T-helper 2 cell treated with Interferon-gamma antibody and Interleukin-4, amounts not matched to agents 5 μg/mL and 100 μg/mL, for 36 hours (primary cell): ENCODE data around the gene CDC42BPA.

Experiments used
- DNase-seq: peaks from one replicate; pipeline ENCODE4 v3.0.0; 2021; ENCODE audit warnings: low spot score
- H3K27ac Mint-ChIP-seq: one replicate; pipeline ENCODE4 v1.8.0; 2021; ENCODE audit warnings: mild to moderate bottlenecking, mixed read lengths
- H3K27me3 Mint-ChIP-seq: one replicate; pipeline ENCODE4 v1.8.0; 2021; ENCODE audit warnings: low read depth, mixed read lengths
- H3K36me3 Mint-ChIP-seq: one replicate; pipeline ENCODE4 v1.8.0; 2021; ENCODE audit warnings: low read depth, mixed read lengths
- H3K4me1 Mint-ChIP-seq: one replicate; pipeline ENCODE4 v1.8.0; 2021; ENCODE audit warnings: low read depth, mixed read lengths
- H3K4me3 Mint-ChIP-seq: one replicate; pipeline ENCODE4 v1.8.0; 2022; ENCODE audit warnings: mild to moderate bottlenecking, moderate library complexity, mixed read lengths
- H3K9me3 Mint-ChIP-seq: one replicate; pipeline ENCODE4 v1.8.0; 2021; ENCODE audit warnings: mixed read lengths

Gene CDC42BPA

DNA sequence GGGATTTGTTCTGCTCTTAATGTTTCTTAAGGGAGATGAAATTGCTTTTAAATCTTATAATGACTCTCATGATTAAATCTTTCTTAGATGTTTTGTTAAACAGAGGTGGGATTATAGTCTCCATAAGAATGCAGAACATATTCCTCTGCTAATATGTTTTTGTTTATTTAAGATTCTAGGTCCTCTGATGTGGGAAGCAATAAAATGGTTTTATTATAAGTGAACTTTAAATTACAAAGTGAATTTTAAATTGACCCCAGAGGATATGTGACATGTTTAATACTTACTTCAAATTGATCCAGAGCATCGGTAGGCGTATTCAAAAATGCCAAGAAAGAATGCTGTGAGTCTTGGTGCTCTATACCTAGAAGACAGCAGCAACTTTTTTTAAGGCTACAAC lies 248.8 kb downstream of the CDC42BPA start:
- no peak for DNase-seq
- Mint-ChIP-seq H3K27ac (no peak overlapping the region), H3K27me3 (peaks cover 4% of the 10 kb centered on the region), H3K4me3 (no peak overlapping the region), H3K4me1 (no peaks in the 10 kb centered on the region), H3K9me3 (no peaks in the 10 kb centered on the region), H3K36me3 (no peaks in the 10 kb centered on the region)

DNA sequence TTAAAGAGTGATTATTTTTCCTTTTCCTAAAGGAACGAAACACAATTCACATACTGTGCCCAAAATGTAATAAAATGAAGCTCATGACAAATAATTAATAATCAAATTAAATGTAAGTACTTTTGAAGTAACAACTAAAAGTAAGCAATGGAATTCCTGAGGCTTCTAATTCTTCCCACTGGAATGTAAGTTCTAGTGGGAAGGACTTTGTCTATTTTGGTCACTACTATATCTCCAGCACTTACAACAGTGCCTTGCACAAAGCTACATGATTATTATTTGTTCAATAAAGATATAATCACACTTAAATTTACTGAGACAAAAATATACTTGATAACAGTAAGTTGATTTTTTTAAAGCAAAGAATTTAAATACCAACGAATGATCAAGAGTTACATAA lies 249.4 kb downstream of the CDC42BPA start:
- no peaks in the 10 kb centered on the region for H3K9me3 Mint-ChIP-seq
- H3K4me3 Mint-ChIP-seq, result no peak overlapping the region
- H3K27me3 Mint-ChIP-seq, result peaks cover 4% of the 10 kb centered on the region
- H3K36me3 Mint-ChIP-seq, result no peaks in the 10 kb centered on the region
- no peak for DNase-seq
- no peaks in the 10 kb centered on the region for H3K4me1 Mint-ChIP-seq
- no peak overlapping the region for H3K27ac Mint-ChIP-seq

DNA sequence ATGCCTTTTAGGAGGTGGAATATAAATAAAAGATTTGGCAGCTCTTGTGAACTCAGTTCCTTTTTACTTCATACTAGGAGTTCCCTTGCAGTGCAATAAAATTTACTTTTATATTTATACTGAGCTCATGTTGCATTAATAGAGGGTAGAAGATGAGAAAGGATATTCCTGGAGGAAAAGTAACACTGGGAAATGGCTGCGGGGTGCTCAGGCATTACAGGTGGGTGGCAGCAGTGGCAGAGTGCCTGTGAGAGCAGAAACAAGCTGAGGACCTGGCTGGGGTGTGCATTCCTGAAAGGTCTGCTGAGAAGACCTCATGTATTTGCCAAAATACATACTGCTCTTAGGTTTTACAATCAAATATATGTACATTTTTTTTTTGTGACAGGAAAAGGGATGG lies 251.3 kb downstream of the CDC42BPA start:
- H3K27me3 Mint-ChIP-seq, result peaks cover 4% of the 10 kb centered on the region
- no peak overlapping the region for H3K27ac Mint-ChIP-seq

DNA sequence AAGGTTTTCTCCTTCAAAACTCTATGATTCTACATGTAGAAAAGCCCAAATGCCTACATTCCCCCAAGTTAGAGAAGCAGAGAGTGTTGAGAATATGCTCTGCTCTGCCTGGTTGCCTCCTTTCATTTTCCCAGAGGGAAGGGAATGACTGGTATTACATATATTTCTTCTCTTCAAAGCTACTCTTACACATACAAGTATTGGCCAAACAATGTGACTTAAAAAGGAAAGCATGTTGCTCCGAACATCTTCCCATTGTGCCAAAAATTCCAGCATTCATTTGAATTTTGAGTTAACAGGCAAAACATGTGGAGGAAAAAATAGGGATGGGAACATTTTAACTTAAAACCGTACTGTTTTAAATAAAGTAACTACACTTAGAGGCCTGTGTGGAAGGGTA lies 253.0 kb downstream of the CDC42BPA start:
- peaks cover 4% of the 10 kb centered on the region for H3K27me3 Mint-ChIP-seq
- no peak overlapping the region for H3K4me3 Mint-ChIP-seq
- H3K27ac Mint-ChIP-seq, result no peak overlapping the region
- DNase-seq, result no peak
- H3K36me3 Mint-ChIP-seq, result no peaks in the 10 kb centered on the region
- H3K9me3 Mint-ChIP-seq, result no peaks in the 10 kb centered on the region
- H3K4me1 Mint-ChIP-seq, result no peaks in the 10 kb centered on the region

More for the DNA sequence above, 251.3 kb downstream of the CDC42BPA start:
- no peaks in the 10 kb centered on the region for H3K9me3 Mint-ChIP-seq
- no peak for DNase-seq
- no peaks in the 10 kb centered on the region for H3K4me1 Mint-ChIP-seq
- no peaks in the 10 kb centered on the region for H3K36me3 Mint-ChIP-seq
- no peak overlapping the region for H3K4me3 Mint-ChIP-seq

DNA sequence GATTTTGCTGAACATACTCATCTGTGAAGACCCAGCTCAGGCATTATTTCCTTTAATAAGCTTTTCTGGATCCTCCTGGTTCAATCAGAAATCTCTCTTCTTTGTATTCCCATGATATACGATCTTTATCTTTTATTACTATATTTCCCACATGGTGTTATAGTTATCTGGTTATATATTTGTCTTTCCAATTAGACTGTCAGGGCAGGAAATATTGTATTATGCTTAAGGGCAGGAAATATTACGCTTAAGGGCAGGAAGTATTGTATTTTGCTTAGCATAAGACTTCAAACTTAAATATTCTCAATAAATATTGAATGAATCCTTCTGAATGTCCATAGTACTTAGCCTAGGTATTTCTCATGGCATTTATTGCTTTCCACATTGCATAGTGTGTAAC lies 256.0 kb downstream of the CDC42BPA start:
- DNase-seq, result no peak
- H3K4me1 Mint-ChIP-seq, result no peaks in the 10 kb centered on the region
- H3K27ac Mint-ChIP-seq, result no peak overlapping the region
- no peaks in the 10 kb centered on the region for H3K36me3 Mint-ChIP-seq
- H3K4me3 Mint-ChIP-seq, result no peak overlapping the region
- H3K27me3 Mint-ChIP-seq, result peaks cover 3% of the 10 kb centered on the region
- H3K9me3 Mint-ChIP-seq, result no peaks in the 10 kb centered on the region

DNA sequence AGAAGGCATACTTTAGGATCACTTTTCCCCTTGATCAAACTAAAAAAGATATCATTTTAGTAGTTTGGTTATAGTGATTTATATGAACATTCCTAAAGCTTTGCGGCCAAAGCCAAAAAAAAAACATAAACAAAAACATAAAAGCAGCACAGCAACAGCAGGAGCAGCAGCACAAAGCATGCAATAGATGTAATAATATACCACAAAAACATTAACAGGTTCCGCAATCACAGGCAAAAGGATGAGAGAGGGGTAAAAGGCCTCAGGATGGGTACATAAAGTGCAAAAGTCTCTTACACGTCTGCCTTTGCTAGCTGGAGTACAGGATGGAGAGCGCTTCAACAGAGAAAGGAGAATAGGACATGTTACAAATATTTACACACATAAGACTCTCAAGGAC lies 259.2 kb downstream of the CDC42BPA start:
- Mint-ChIP-seq H3K36me3 (no peaks in the 10 kb centered on the region), H3K4me3 (no peak overlapping the region), H3K4me1 (no peaks in the 10 kb centered on the region), H3K9me3 (no peaks in the 10 kb centered on the region), H3K27me3 (peaks cover 3% of the 10 kb centered on the region), H3K27ac (no peak overlapping the region)
- DNase-seq, result no peak

DNA sequence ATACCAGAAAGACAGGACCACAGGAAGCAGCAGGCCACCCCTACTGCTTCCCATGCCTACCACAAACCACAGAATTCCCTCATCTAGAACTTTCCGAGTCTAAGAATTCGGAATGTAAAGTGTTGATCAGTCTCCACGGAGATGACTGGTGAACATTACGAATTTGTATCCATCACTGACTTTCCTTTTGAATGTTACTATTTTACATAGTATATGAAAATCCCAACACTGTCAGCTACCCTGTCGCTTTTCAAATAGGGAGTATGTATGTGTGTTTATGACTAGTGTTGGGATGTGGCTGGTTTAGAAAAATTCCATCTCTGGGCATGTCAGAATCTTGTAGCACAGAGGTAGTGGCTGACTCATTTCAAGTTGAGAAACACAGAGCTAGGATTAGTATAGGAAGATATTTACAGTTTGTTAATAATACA lies 260.0 kb downstream of the CDC42BPA start:
- DNase-seq, result no peak
- H3K4me1 Mint-ChIP-seq, result no peaks in the 10 kb centered on the region
- H3K4me3 Mint-ChIP-seq, result no peak overlapping the region
- peaks cover 3% of the 10 kb centered on the region for H3K27me3 Mint-ChIP-seq
- no peaks in the 10 kb centered on the region for H3K36me3 Mint-ChIP-seq
- no peak overlapping the region for H3K27ac Mint-ChIP-seq
- no peaks in the 10 kb centered on the region for H3K9me3 Mint-ChIP-seq

DNA sequence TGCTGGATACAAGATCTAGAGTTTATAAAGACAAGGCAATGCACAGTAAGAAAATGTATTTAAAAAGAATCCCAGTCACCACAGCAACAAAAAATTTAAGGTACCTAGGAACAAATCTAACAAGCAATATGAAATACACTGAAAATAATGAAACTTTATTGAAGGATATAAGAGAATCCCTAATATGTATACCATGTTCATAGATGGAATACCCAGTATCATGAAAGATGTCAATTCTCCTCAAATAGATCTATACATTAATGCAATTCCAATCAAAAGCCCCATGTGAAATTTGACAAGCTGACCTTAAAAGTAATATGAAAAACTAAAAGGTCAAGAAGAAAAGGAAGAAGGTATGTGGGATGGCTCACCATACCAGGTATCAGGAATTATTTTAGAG lies 269.0 kb downstream of the CDC42BPA start:
- DNase-seq, result no peak
- no peak overlapping the region for H3K27ac Mint-ChIP-seq
- no peaks in the 10 kb centered on the region for H3K4me1 Mint-ChIP-seq
- H3K36me3 Mint-ChIP-seq, result no peaks in the 10 kb centered on the region
- H3K4me3 Mint-ChIP-seq, result no peak overlapping the region
- H3K27me3 Mint-ChIP-seq, result peaks cover 13% of the 10 kb centered on the region
- no peaks in the 10 kb centered on the region for H3K9me3 Mint-ChIP-seq

DNA sequence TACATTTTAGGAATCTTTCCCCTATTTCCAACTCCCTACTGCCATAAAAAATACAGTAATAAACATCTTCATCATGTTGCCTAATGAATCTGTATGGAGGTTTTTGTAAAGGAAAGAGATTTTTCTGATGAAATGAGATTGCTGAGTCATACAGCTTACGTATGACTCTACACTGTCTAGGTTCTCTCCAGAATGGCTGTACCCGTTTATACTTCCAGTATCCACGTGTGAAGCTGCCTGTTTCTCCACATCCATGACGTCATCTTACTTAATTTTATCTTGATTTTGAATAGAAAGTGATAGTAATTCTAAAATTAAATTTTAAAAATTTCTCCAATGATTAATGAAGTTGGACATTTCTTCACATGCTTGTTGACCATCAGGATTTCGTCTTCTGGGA lies 274.5 kb downstream of the CDC42BPA start:
- no peaks in the 10 kb centered on the region for H3K9me3 Mint-ChIP-seq
- DNase-seq, result no peak
- H3K27ac Mint-ChIP-seq, result no peak overlapping the region
- no peak overlapping the region for H3K4me3 Mint-ChIP-seq
- H3K27me3 Mint-ChIP-seq, result peaks cover 12% of the 10 kb centered on the region
- no peaks in the 10 kb centered on the region for H3K36me3 Mint-ChIP-seq
- H3K4me1 Mint-ChIP-seq, result peaks cover 2% of the 10 kb centered on the region

DNA sequence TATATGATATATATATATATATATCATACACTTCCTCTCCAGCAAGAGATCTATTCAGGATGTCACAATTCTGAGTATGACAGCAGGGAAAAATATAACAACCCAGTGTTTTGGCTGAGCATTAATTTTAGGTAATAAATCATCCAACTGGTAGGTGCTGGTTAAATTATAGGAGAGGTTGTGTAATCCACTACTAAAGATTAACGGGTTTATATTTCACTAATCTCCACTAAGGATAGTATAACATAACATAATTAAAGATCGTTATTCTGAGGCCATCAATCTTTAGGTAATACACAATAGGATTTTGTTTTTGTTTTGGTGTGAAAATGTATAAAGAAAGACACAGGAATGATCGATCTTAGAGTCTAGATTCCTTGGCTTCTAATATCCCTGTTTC lies 276.0 kb downstream of the CDC42BPA start:
- no peak overlapping the region for H3K4me3 Mint-ChIP-seq

DNA sequence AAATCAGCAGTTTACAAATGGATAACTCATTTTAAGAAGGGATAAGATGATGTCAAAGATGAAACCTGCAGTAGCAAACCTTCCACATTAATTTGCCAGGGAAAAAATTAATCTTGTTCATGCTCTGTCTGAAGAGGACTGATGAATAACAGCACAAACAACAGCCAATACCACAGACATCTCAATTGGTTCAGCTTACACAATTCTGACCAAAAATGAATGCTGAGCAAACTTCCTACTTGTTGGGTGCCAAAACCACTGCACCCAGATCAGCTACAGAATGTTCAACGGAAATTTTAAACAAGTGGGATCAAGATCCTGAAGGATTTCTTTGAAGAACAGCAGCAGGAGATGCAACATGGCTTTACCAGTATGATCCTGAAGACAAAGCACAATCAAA lies 279.9 kb downstream of the CDC42BPA start:
- no peak overlapping the region for H3K4me3 Mint-ChIP-seq
- peaks cover 9% of the 10 kb centered on the region for H3K27me3 Mint-ChIP-seq
- DNase-seq, result no peak
- H3K27ac Mint-ChIP-seq, result no peak overlapping the region
- H3K9me3 Mint-ChIP-seq, result no peaks in the 10 kb centered on the region
- no peaks in the 10 kb centered on the region for H3K36me3 Mint-ChIP-seq
- no peaks in the 10 kb centered on the region for H3K4me1 Mint-ChIP-seq

More for the DNA sequence above, 276.0 kb downstream of the CDC42BPA start:
- Mint-ChIP-seq H3K4me1 (peaks cover 2% of the 10 kb centered on the region), H3K36me3 (no peaks in the 10 kb centered on the region), H3K27ac (no peak overlapping the region), H3K9me3 (no peaks in the 10 kb centered on the region), H3K27me3 (peaks cover 13% of the 10 kb centered on the region)
- DNase-seq, result no peak

DNA sequence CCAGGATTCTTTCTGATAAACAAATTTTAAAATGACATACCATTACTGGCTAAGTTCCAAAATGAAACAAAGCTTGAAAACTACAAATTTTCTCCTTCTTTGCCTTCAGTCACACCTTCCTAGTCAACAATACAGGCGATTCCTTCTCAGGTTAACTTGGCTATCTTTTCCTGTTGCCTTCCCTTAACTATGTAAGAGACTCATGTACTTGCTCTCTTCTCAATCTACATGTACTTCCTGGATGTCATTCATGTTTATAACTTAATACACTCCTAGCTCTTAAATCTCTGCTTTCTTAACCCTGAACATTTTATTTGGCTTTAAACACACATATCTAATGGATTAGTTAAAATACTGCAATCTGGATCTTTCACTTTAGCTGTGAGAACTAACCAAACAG lies 281.2 kb downstream of the CDC42BPA start:
- Mint-ChIP-seq H3K4me3 (no peak overlapping the region), H3K27ac (no peak overlapping the region), H3K27me3 (peaks cover 9% of the 10 kb centered on the region), H3K36me3 (no peaks in the 10 kb centered on the region), H3K4me1 (no peaks in the 10 kb centered on the region), H3K9me3 (no peaks in the 10 kb centered on the region)
- no peak for DNase-seq

DNA sequence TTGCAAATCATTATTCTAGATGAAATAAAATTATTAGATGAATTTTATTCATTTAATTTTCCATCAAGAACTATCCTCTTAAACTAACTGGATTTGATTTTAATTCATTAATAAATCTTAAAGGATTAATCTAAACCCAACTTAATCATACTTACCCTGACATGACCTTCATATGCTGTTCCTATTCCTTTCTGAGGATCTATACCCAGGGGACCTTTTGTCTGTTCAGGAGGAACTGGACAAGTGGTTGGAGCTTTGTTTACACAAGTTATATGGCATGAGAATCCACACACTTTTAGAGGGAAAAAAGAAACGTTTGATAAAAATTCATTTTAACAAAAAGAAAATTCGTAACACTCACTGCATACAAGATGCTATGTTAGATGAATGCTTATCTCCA lies 283.0 kb downstream of the CDC42BPA start:
- H3K9me3 Mint-ChIP-seq, result no peaks in the 10 kb centered on the region
- H3K36me3 Mint-ChIP-seq, result no peaks in the 10 kb centered on the region
- peaks cover 2% of the 10 kb centered on the region for H3K27me3 Mint-ChIP-seq
- H3K4me3 Mint-ChIP-seq, result no peak overlapping the region
- no peak overlapping the region for H3K27ac Mint-ChIP-seq
- no peaks in the 10 kb centered on the region for H3K4me1 Mint-ChIP-seq
- DNase-seq, result no peak

DNA sequence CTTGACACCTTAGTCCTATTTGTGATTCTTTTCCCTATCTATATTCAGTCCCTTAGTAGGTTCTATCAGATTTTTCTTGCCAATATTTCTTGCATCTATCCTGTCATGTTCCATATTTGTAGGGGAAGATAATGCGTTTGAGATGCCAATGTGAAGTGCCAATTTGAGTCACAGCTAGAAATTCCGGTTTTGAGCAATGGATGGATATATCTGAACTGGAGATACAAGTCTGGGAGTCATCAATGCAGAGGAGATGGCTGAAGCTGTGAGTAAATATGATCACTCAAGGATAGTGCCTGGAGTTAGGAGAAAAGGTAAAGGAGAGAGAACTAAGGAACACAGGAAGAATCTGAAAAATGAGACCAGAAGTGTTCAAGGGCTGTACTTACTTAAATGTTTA lies 284.4 kb downstream of the CDC42BPA start:
- Mint-ChIP-seq H3K27me3 (peaks cover 2% of the 10 kb centered on the region), H3K4me1 (no peaks in the 10 kb centered on the region), H3K4me3 (no peak overlapping the region), H3K36me3 (no peaks in the 10 kb centered on the region), H3K27ac (no peak overlapping the region), H3K9me3 (no peaks in the 10 kb centered on the region)
- no peak for DNase-seq

DNA sequence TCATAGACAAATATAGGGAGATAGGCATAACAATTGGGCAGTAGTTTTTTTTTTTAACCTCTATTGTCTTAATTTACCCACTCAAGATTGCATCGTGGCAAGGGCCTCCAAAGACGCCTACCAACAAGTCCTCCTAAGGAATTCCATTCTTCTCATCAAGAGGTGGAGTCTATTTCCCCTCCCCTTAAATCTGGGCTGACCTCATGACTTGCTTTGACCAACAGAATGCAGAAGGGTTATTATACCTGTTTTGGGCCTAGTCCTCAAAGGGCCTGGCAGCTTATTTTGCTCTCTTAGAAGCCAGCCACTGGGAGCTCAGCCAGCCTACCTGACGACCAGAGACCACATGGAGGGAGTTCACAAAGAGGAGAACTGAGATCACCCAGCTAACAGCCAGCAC lies 285.9 kb downstream of the CDC42BPA start:
- no peaks in the 10 kb centered on the region for H3K27me3 Mint-ChIP-seq
- peaks cover 2% of the 10 kb centered on the region for H3K36me3 Mint-ChIP-seq
- peaks cover 1% of the 10 kb centered on the region for H3K4me1 Mint-ChIP-seq
- no peak overlapping the region for H3K27ac Mint-ChIP-seq
- no peaks in the 10 kb centered on the region for H3K9me3 Mint-ChIP-seq
- no peak for DNase-seq
- H3K4me3 Mint-ChIP-seq, result no peak overlapping the region
